Stimulated activated CD8-positive, alpha-beta memory T cell treated with anti-CD3 and anti-CD28 coated beads, Interleukin-2, amount 100 ng/mL, for 48 hours (primary cell): ENCODE measurements around the gene TGFBR3L.
A peak's percentile ranks its signal among the peaks of the same experiment; 100 is the strongest.
"Not testable (repeated sequence)": the region's sequence is repeated elsewhere in the genome, so short reads cannot be mapped to it uniquely, and the experiment has no call there.

Experiments used
- DNase-seq, 2 donors: peaks; one replicate each; pipeline ENCODE4 v3.0.0-alpha.2; 2020; ENCODE audit warnings: low read depth in 2 of 2

TGFBR3L gene

DNA sequence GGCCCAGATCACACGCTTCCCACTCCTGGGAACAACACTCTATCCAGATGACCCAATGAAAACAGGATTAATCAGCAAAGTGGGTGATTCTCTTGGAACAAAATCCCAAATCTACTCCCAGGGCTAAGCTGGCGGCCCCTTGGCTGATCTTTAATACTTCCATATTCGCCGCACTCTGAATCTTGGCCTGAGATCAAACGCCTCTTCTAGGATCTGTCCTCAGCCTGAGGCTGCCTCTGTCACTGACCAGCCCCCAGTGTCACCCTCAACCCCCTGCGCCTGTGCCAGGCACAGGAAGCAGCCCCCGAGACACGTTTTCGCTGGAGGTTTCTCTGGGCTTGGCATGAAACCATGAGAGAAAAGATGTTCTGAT is 13.7 kb downstream of the TGFBR3L start:
- DNase-seq: no peak

DNA sequence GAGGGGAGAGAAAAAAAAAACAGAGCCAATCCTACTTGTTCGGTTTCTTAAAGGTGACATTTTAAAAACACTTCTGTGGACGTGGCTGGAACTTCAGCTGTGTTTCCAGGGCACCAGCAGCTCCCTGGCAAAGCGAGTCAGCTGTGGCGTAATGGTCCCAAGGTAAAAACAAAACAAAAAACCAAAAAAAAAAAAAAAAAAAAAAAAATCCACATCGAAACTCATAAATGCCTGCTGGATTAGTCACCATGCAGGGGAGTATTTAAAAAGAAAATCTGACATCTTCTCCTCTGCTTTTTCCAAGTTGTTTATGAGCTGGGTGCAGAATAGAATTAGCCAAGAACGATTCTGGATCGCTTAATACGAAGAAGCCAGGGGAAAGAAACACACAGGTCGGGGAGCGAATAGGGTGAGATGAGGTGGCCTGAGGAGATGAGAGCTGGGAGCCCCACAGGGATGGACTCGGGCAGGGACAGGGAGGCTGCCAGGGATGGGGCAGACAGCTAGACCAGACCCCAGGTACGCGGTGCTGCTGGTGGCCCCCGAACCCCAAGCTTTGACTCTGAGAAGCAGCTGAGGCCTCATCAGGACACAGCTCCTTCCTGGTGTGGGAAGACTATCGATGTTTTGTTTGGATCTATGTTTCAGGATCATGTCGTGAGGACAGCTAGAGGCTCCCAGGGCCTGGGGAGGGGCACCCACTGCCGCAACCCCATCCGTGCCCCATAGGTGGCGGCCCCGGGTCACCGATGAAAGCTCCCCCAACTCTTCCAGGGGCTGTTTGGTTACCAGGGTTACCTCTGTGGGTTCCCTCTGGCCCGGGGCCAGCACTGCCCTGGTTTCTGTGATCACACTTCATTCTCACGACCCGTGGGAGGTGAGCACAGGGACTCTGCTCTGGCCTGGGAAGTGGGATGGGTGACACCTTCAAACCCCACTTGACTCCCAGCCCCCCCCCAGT is 14.4 kb downstream of the TGFBR3L start:
- peak; percentile 63 for DNase-seq

DNA sequence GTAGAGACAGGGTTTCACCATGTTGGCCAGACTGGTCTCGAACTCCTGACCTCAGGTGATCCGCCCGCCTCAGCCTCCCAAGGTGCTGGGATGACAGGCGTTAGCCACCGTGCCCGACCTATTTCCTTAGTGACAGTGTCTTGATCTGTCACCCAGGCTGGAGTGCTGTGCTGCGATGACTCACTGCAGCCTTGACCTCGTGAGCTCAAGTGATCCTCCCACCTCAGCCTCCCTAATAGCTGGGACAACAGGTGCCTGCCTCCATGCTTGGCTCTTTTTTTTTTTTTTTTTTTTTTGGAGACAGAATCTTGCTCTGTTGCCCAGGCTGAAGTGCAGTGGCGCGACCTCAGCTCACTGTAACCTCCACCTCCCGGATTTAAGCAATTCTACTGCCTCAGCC is 15.4 kb downstream of the TGFBR3L start:
- DNase-seq: not testable (repeated sequence)

DNA sequence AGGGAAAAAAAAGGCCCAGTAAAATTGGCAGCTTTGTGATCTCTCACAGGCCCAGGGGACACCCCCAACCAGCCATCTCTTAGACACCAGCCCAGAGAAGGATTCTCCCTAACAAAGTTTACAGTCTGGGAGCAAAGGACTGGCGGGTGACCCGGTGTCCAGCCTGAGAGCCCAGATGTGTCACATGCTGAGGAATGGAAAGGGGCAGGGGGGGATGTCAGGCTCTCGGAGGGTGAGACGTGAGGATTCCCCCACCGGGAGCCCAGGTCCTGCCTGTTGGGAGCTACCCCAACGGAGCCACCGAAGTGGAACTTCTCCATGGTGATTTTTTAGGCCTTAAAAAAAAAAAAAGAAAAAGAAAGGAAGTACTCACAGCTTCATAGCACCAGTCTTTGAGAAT is 16.1 kb downstream of the TGFBR3L start:
- DNase-seq: no peak

DNA sequence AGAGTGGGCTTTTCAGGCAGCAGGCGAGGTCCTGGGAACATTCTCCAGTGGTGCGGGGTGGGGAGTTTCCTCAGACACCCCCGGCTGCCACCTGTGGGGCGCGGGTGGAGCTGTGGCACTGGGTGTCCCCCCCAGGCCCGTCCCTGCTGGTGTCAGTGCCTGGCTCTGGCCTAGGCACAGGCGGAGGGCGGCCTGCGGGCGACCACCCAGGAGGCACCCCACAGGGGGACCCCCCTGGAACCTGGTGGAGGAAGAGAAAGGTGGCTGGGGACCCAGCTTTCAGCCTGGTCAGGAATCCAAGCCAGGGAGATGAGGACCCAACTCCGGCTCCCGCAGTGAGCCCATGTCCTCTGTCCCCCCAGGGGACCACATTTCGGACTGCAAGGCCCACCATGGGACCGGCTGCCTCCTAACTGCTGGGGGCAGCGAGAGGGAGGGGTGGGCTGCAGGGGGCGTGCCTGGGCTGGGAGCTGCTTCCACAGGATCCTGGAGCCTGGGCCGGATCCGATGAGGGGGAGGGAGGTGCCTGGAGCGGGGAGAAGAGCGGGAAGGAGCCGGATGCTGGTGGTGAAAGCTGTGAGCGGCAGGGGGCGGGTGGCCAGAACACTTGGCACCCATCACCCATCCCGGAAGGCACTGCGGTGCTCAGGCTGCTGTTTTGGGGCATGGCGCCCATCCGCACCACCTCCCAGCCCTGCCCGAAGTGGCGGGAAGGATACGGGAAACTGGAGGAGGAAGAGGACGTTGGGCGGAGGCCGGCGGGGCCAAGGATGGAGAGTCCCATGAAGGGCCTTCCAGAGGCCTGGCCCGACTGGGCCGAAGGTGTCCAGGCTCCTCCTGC is 16.8 kb downstream of the TGFBR3L start:
- DNase-seq: no peak

DNA sequence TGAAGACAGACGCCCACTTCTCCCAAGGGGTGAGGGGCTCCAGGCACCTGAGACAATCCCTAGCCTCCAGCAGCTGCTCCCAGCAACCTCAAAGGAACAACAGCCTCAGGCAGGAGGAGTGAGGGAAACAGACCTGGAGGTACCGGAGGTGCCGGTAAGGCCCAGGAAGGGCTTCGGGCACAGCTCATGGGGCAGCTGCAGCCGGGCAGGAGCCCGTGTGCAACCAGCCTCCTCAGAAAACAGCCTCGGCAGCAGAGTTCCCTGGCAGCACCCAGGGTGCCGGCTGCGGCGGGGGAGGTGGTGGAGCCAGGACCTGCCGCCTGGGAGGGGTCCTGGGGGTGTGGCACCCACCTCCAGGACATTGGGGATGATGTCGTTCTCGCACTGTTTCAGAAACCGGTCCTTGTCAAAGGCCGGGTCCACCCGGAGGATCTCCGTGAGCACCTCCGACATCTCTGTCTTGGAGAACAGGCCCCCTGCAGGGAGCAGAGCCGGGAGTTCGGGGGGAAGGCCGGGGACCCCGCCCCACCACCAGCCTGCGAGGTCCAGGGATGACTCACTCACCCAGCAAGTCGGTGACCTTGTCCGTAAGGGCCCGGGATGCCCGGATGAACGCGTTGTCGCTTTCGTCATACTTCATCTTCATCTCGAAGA is 17.8 kb downstream of the TGFBR3L start:
- DNase-seq: no peak

DNA sequence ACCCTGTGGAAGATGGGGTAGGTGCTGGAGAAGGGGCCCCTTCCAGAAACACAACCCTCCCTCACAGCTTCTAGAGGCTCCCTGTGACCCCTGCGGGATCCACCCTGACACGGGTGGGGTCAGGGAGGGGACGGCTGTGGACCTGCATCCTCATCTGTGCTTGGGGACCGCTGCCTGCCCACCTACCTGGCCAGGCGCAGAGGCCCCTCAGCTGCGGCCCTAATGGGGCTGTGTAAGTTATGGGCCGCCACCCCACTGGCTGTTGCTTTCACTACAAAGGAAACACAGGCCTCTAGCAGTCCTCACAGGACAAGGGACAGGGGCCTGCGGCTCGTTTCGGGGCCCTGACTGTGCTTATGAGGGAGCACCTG is 18.3 kb downstream of the TGFBR3L start:
- no peak for DNase-seq

DNA sequence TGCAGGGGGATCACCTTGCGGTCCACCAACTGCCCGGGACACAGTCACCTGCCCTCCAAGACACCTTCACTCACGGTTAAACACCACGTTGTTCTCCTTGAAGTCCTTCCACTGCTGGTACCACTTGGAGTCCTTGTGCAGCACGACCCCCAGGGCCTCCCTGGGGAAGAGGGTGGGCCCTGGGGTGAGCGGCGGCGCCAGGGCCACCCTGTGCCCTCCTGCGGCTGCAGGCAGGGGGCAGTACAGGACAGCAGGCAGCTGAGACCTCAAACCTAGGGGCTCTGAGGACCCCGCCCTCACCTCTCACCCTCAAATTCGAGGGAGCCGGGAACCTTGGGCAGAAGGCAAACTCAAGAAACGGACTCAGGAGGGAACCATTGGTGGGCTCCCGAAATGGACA is 18.8 kb downstream of the TGFBR3L start:
- no peak for DNase-seq

DNA sequence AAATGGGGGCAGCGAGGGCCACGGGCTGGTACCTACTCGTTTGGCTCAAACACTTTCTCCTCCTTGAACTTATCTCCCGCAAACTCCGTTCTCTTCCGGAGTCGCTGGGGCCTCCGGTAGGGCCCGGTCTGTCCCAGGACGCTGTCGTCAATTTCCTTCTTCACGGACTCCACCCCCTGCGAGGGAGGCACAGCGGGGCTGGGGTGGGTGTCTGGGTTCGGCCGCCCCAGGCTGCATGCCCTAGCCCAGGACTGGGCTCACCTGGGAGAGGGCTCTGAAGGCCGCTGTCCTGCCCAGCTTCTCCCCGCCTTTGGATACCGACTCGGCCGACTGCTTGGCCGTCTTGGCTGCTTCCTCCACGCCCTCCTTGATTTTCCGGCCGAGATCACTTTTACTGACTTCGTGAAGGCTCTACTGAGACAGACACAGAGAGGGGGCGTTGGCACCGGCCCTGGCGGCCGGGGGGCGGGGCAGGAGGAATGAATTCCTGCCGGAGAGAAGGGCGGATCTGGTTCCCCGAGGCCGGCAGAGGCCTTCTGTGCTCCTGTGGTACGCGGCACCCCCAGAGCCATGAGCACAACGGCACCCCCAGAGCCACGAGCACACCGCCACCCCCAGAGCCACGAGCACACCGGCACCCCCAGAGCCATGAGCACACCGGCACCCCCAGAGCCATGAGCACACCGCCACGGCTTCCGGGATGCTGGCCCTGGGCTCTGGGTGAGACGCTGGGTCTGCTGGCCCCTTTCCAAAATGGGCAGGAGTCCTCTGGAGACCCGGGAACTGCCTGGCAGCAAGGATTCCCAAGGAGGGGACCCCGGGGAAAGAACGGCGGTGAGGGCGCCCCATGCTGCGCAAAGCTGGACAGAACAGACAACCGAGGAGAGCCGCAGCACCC is 19.4 kb downstream of the TGFBR3L start:
- DNase-seq: no peak

DNA sequence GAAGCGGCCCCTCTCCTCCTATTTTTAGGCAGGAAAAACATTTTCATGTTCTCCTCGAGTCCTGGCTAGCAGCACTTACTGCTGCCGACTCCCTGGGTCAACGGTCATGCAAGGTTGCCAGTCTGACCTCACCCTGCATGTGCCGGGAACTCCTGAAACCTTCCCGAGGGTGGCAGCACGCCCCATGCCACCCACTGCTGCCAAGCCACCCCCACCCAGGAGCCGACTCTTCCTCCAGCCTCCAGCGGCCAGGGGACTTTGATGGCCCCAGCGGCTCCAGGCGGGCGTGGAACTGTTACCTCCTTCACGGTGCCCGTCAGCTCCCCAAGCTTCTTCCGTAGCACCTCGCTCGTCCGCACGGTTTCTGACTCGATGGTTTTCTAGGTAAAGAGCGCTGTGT is 20.1 kb downstream of the TGFBR3L start:
- no peak for DNase-seq

DNA sequence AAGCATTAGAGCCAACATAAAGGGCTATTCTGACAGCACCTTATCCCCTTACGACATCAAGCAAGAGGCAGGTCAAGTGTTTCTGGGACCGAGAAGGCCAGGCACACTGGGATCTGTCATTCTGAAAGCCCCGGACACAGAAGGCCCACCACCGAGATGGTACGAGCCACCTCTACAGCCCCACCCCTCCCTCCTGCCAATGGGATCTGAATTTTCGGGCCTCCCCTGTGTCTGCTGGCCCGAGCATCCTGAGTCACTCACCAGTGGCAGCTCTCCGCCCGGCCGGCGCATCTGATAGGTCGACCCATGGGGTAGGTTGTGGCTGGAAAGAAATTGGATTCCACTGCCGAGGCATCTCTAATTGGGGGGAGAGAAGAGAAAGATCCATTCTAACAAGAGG is 26.2 kb downstream of the TGFBR3L start:
- no peak for DNase-seq

DNA sequence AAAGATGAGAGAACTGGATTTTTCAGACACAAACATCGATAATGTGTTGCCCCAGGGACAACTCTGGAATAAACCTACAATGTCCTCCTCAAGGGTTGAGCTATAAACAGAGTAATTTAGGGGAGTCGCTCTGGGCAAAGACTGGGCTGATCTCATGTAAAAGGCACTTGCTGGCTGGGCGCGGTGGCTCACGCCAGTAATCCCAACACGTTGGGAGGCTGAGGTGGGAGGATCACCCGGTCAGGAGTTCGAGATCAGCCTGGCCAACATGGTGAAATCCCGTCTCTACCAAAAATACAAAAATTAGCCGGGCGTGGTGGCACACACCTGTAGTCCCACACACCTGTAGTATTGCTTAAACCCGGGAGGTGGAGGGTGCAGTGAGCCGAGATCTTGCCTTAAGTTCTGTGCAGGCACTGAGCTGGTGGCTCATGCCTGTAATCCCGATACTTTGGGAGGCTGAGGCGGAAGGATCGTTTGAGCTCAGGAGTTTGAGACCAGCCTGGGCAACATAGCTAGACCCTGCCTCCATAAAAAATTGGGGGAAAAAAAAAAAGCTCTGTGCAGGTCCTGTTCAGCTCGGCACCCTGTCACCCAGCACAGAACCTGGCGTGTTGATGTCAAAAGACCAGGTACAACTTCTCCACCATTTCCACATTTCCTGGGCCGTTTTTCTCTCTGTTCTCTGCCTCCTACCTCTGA is 27.4 kb downstream of the TGFBR3L start:
- DNase-seq: no peak

DNA sequence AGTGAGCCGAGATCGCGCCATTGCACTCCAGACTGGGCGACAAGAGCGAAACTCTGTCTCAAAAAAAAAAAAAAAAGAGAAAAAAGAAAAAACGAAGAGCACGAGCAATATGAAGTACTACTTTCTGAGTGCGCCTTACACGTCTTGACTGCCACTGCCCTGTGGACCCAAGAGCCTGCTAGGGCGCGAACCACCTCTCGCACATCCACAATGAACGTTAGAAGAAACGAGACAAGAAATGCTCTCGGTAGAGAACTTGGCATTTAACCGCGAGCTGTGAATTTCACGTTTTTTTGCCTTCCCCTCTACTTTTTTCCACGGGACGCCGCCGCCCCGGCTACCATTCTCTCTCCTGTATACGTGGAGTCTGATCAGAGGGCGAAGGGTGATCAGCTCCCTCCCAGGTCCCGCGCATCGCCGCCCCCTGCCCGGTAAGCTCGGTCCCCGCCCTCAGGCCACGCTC is 28.4 kb downstream of the TGFBR3L start:
- DNase-seq: no peak

DNA sequence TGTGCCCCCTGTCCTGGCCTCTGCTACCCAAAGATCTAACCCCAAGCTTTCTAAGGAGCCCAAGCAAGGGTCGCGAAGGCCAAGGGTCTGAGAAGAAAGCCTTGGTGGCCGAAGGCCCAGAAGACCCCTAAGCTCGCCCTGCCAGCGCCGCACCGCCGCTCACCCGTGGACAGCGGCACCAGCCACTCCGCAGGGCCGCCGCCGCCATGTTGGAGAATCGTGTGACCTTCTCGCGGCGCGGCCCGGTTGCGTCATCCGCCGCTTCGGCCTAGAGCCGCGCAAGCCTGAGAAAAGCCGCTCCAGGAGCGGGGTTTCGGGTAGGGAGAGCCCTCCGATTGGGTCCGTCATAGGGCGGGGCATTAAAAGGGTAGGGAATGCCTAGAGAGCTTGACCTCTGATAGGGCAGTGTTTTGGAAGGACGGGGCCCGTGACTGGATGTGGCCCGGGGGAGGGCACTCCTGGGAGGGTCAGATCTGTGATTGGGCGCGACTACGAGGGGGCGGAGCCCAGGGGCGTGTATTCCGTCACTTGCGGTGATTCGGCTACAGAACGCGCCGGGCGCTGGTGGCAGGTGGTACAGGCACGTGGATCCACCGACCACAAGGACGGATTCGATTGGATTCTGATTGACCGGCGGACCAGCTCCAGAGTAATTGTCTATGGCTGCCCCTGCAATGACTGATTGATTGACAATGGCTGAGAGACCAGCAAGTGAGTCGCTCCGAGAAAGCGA is 29.0 kb downstream of the TGFBR3L start, which contains the start of gene TIMM44:
Gene TIMM44, minus strand, starts transcription at position 223 of the 733 bp plus-strand sequence. Its CDS starts 15 bp downstream, at position 208.
- DNase-seq: peak; percentile 97 to 98

DNA sequence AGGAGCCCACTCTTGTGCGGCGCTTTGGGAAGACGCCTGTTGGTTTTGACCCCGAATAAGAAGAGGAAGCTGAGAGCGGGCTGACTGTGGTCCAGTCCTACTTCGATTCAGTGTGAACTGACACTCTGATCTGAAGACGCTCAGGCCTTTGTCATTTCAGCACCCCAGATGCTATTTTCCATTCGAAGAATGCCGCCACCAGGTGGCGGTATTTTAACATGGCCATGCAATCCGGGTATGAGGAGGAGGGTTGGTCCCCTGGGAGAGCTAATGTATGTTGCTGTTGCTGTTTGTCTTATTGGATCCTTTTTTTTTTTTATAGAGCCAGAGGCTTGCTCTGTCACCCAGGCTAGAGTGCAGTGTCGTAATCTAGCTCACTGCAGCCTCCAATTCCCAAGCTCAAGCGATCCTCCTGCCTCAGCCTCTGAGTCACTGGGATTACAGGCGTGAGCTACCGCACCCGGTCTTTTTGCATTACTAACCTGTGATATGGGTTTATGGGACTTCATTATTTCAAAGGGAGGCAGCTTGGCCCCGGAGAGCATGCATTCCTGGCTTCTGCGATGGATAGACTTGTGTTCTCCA is 29.6 kb downstream of the TGFBR3L start:
- DNase-seq: peak; percentile 74 to 80

DNA sequence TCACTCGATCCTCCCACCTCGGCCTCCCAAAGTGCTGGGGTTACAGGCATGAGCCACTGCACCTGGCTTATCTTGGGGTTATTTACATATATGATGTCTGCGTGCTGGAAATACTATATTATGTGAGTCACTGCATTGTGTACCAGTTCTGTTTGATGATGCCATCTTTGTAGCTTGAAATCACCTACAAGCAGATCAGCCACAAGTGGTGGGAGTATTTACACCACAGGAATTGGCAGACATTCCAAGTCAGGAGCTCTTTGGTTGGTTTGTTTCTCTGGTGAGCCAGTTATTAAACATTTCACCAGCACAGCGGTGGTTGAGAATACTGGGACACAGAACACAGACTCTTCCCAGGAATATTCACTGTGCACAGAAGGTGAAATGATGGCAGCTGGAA is 33.3 kb downstream of the TGFBR3L start:
- no peak for DNase-seq

DNA sequence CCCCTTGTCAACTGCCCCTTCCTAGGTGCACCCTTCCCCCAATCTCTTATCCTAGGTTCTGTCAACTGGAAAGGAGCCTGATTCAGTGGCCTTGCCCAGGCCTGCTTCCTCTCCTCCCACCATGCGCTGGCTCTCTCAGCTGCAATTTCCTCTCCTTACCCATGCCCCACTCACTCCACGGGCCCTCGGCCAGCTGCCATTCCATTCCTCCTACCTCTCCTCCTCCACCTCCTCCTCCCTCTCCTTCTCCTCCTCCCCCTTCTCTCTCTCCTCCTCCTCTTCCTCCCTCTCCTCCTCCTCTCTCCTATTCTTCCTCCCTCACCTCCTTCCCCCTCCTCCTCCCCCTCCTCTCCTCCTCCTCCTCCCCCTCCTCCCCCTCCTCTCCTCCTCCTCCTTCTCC is 38.4 kb downstream of the TGFBR3L start:
- DNase-seq: no peak

DNA sequence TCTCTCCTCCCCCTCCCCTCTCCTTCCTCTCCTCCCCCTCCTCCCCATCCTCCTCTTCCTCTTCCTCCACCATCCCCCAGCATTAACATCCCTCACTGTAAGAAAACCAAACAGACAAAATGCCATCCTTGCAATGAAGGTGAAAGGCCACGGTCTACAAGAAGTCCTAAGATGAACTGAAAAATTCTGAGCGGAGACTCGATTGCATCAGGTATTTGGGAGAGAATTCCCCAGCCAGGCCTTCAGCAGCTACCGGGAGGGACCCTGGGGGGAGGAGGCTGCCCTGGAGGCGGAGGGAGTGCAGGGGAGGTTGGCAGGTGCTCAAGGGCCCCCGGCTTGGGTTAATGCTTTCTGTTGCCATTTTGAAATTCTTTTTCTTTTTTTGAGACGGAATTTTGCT is 38.9 kb downstream of the TGFBR3L start:
- no peak for DNase-seq

DNA sequence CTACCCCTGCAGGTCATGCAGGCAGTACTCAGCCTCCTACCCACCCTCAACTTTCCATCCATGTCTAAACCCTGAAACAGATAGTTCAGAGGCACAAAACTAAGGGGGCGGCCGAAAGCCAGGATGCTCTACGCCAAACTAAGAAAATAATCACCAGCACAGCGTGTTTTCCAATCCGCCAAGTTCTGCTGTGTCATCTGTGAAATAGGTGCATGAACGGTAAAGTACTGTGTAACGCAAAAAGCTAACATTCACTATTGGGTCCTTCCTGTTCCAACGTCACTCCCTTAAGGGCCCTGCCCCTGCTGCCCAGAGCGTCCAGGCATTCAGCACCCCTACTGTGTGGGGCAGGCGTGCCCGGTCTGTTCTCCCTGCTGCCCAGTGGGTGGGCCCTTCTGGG is 41.1 kb downstream of the TGFBR3L start:
- no peak for DNase-seq
